Measurements from ENCODE around the gene USP54. TPM values are rescaled to one million over a fixed set of nuclear protein-coding genes. Genes with fewer than 3 reads are reported as not detected.
"Not testable (repeated sequence)": the region's sequence is repeated elsewhere in the genome, so short reads cannot be mapped to it uniquely, and the experiment has no call there.

USP54 gene
- polyA plus RNA-seq, 1 donor from 2014 or later = 12.7 TPM

DNA sequence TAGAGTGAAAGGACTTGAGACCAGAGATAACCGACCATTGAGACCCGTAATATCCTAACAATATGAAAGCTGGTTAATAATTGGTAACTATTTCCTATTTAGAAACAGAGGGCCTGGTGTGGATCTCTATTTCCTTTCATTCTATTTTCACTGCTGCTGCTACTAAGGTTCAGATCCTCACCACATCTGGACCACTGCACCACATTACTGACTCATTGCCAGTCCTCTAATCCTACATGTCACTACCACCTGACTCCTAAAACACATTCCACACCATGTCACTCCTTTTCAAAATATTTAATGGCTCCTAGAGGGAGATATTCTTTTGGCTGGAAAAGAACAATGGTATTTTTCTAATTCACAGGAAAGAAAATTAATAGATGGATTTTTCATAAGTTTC lies 6.4 kb downstream of the USP54 start:
- H3K9me2 ChIP-seq (ENCODE audit: insufficient read depth, low read length) = no peaks in the 10 kb centered on the region
- no peaks in the 10 kb centered on the region for H3F3A ChIP-seq (ENCODE audit: insufficient read depth, low read length, poor library complexity, severe bottlenecking)
- H3K79me2 ChIP-seq (replicated peaks; ENCODE audit: insufficient read depth, low read length) = peaks cover 3% of the 10 kb centered on the region
- no peaks in the 10 kb centered on the region for H3K9me3 ChIP-seq (ENCODE audit: low read length)
- H3K4me3 ChIP-seq (ENCODE audit: low read length) = no peak overlapping the region
- H2AFZ ChIP-seq (ENCODE audit: low read depth, low read length) = no peak overlapping the region
- no peaks in the 10 kb centered on the region for H3K36me3 ChIP-seq (ENCODE audit: insufficient read depth, low read length)
- H3K4me2 ChIP-seq (ENCODE audit: low read length) = no peak overlapping the region
- H3K9ac ChIP-seq (ENCODE audit: low read length) = no peak overlapping the region
- H4K20me1 ChIP-seq (ENCODE audit: insufficient read depth) = no peaks in the 10 kb centered on the region
- no peak overlapping the region for H3K27ac ChIP-seq (ENCODE audit: low read length)
- TF ChIP-seq, protein P1, sequence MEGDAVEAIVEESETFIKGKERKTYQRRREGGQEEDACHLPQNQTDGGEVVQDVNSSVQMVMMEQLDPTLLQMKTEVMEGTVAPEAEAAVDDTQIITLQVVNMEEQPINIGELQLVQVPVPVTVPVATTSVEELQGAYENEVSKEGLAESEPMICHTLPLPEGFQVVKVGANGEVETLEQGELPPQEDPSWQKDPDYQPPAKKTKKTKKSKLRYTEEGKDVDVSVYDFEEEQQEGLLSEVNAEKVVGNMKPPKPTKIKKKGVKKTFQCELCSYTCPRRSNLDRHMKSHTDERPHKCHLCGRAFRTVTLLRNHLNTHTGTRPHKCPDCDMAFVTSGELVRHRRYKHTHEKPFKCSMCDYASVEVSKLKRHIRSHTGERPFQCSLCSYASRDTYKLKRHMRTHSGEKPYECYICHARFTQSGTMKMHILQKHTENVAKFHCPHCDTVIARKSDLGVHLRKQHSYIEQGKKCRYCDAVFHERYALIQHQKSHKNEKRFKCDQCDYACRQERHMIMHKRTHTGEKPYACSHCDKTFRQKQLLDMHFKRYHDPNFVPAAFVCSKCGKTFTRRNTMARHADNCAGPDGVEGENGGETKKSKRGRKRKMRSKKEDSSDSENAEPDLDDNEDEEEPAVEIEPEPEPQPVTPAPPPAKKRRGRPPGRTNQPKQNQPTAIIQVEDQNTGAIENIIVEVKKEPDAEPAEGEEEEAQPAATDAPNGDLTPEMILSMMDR (IDR thresholded peaks at IDR 0.05; ENCODE audit: poor library complexity, severe bottlenecking) = no peak
- H3K27me3 ChIP-seq (ENCODE audit: insufficient read depth, low read depth, low read length) = no peaks in the 10 kb centered on the region

GRCh38 chr10:73581918-73582317 lies 9.2 kb downstream of the USP54 start:
- Histone ChIP-seq H3K27ac (ENCODE audit: low read length) (no peak overlapping the region), H2AFZ (ENCODE audit: low read depth, low read length) (no peak overlapping the region), H3K4me2 (ENCODE audit: low read length) (no peak overlapping the region), H3K36me3 (ENCODE audit: insufficient read depth, low read length) (no peaks in the 10 kb centered on the region), H3F3A (ENCODE audit: insufficient read depth, low read length, poor library complexity, severe bottlenecking) (no peaks in the 10 kb centered on the region), H3K9me3 (ENCODE audit: low read length) (no peaks in the 10 kb centered on the region), H3K9ac (ENCODE audit: low read length) (no peak overlapping the region), H3K27me3 (ENCODE audit: insufficient read depth, low read depth, low read length) (no peaks in the 10 kb centered on the region), H3K79me2 (replicated peaks; ENCODE audit: insufficient read depth, low read length) (no peaks in the 10 kb centered on the region), H4K20me1 (ENCODE audit: insufficient read depth) (no peaks in the 10 kb centered on the region), H3K9me2 (ENCODE audit: insufficient read depth, low read length) (no peaks in the 10 kb centered on the region), H3K4me3 (ENCODE audit: low read length) (no peak overlapping the region)
- no peak for TF ChIP-seq EZH2 (IDR thresholded peaks at IDR 0.05; ENCODE audit: borderline replicate concordance, insufficient read depth, low read length, poor library complexity, severe bottlenecking)

DNA sequence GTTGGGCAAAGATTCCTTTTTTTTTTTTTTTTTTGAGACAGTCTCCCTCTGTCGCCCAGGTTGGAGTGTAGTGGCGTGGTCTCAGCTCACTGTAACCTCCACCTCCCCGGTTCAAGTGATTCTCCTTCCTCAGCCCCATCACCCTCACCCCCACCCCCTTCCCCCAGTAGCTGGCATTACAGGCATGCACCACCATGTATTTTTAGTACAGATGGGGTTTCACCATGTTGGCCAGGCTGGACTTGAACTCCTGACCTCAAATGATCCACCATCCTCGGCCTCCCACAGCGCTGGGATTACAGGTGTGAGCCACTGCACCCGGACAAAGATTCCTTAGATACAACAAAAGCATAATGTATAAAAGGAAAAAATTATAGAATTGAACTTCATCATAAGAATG lies 12.2 kb downstream of the USP54 start:
- not testable (repeated sequence) for H4K20me1 ChIP-seq (ENCODE audit: insufficient read depth); H3K4me2 ChIP-seq (ENCODE audit: low read length); H2AFZ ChIP-seq (ENCODE audit: low read depth, low read length); H3K9ac ChIP-seq (ENCODE audit: low read length); H3K27me3 ChIP-seq (ENCODE audit: insufficient read depth, low read depth, low read length); H3K9me3 ChIP-seq (ENCODE audit: low read length); H3K9me2 ChIP-seq (ENCODE audit: insufficient read depth, low read length); H3K36me3 ChIP-seq (ENCODE audit: insufficient read depth, low read length); H3K79me2 ChIP-seq (replicated peaks; ENCODE audit: insufficient read depth, low read length); H3K27ac ChIP-seq (ENCODE audit: low read length); H3F3A ChIP-seq (ENCODE audit: insufficient read depth, low read length, poor library complexity, severe bottlenecking); H3K4me3 ChIP-seq (ENCODE audit: low read length)

- no peak overlapping the region for H3K27ac ChIP-seq (ENCODE audit: low read length)
Measured at GRCh38 chr10:73577788-73578187, 13.4 kb downstream of the USP54 start.

More at GRCh38 chr10:73577788-73578187, 13.4 kb downstream of the USP54 start:
- H3K36me3 ChIP-seq (ENCODE audit: insufficient read depth, low read length) = no peaks in the 10 kb centered on the region
- H3K4me3 ChIP-seq (ENCODE audit: low read length) = no peak overlapping the region
- no peaks in the 10 kb centered on the region for H4K20me1 ChIP-seq (ENCODE audit: insufficient read depth)
- no peak overlapping the region for H3K9ac ChIP-seq (ENCODE audit: low read length)
- no peaks in the 10 kb centered on the region for H3K79me2 ChIP-seq (replicated peaks; ENCODE audit: insufficient read depth, low read length)
- TF ChIP-seq EZH2 (IDR thresholded peaks at IDR 0.05; ENCODE audit: borderline replicate concordance, insufficient read depth, low read length, poor library complexity, severe bottlenecking) (no peak), EP300 (conservative IDR thresholded peaks at IDR 0.05; ENCODE audit: poor library complexity, severe bottlenecking) (no peak), SMC3 (conservative IDR thresholded peaks at IDR 0.05; ENCODE audit: poor library complexity) (no peak), MXI1 (conservative IDR thresholded peaks at IDR 0.05; ENCODE audit: poor library complexity, severe bottlenecking) (no peak), POLR2AphosphoS5 (IDR thresholded peaks at IDR 0.05) (no peak), TAF1 (IDR thresholded peaks at IDR 0.05; ENCODE audit: low read depth) (no peak), RAD21 (conservative IDR thresholded peaks at IDR 0.05) (no peak), REST (IDR thresholded peaks at IDR 0.05; ENCODE audit: borderline replicate concordance) (no peak)
- TF ChIP-seq, protein P1 (IDR thresholded peaks at IDR 0.05; ENCODE audit: poor library complexity, severe bottlenecking) = no peak
- no peak overlapping the region for H3K4me2 ChIP-seq (ENCODE audit: low read length)
- no peaks in the 10 kb centered on the region for H3K9me3 ChIP-seq (ENCODE audit: low read length)
- no peaks in the 10 kb centered on the region for H3K9me2 ChIP-seq (ENCODE audit: insufficient read depth, low read length)
- H3F3A ChIP-seq (ENCODE audit: insufficient read depth, low read length, poor library complexity, severe bottlenecking) = no peaks in the 10 kb centered on the region
- no peak overlapping the region for H2AFZ ChIP-seq (ENCODE audit: low read depth, low read length)
- H3K27me3 ChIP-seq (ENCODE audit: insufficient read depth, low read depth, low read length) = no peaks in the 10 kb centered on the region

Measured in neural cell (in vitro differentiated cells).